GM15510 (cell line): ENCODE data around the gene PCCA.

ENCODE experiments used
- POLR2A ChIP-seq: IDR thresholded peaks from 3 replicates; pipeline ENCODE4 v1.6.1; 2011; ENCODE audit warnings: borderline replicate concordance; ENCODE audit not compliant: insufficient read length; ENCODE audit errors: extremely low read depth

PCCA gene

DNA sequence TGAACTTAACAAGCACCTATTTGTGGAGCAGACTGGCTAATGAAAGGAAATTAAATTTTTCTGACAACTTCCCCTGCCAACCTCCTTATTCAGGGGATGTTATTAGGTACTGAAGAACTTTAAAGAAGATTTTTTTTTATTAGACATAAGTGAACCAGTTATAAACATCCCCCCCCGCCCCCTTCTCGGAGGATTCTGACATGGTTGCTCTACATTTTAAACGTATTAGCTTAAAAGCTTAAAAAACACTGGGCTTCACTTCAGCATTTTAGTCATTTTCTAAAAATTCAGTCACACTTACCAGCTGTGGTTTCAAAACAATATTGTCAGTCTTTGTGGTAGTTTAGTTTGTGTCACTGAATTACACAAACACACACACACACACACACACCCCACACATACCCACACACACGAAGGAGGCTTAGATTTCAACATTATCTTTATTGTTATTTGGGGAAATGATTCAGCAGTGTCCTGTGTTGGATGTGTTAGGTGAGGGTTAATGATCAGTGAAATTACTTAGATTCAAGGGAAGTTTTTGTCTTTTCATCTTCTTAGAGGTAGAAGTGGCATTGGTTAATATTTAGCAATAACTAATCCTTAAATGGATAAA lies 145.7 kb downstream of the PCCA start:
- no peak for TF ChIP-seq POLR2A

DNA sequence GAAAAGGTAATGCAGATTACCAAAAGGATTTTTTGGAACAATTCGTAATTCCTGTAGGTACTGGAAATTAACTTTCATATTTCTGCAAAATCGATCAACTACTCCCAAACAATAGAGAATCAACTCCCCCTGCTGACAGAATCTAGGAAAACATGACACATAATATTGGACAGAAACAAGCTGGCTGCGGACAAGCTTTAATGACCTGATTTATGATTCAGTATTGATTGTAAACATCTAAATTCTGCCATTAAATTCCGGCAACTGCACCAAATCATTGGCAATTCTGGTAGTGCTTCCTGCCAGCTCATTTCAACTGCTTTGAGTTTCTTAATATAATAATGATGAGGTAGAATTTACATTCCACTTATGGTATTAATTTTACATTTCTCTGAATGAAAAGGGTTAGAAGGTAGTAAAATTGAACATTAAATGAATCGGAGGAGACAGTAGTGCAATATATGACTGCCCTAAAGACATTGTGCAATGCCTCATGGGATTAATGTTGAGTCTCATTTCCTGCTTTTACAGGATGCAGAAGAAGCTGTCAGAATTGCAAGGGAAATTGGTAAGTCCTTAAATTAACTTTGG lies 146.5 kb downstream of the PCCA start:
- no peak for TF ChIP-seq POLR2A

DNA sequence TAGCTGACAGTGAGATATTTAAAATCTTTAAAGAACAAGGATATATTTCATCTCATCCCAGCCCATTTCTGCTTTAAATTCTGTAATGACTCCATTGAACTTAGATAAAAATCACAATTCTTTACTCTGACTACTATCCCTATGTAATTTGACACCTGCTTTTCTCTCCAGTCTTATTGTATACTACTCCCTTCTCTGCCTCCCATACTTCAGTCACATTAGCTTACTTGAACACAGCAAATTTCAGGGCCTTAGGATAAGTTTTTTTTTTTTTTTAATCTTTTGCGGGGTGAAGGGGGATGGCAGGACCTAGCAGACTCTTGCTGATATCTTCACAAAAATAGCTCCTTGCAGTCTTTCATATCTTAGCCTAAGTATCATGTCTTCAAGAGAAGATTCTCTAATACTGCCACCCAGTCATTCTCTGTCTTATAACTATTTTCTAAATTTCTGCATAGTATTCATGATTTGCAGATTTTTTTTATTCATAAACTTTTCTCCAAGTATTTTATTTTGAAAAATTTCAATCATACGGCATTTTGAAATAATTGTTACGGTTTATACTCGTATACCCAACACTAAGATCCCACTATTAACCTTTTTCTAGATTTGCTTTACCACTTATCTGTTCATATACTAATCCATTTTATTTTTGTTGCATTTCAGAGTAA lies 151.4 kb downstream of the PCCA start:
- no peak for TF ChIP-seq POLR2A

DNA sequence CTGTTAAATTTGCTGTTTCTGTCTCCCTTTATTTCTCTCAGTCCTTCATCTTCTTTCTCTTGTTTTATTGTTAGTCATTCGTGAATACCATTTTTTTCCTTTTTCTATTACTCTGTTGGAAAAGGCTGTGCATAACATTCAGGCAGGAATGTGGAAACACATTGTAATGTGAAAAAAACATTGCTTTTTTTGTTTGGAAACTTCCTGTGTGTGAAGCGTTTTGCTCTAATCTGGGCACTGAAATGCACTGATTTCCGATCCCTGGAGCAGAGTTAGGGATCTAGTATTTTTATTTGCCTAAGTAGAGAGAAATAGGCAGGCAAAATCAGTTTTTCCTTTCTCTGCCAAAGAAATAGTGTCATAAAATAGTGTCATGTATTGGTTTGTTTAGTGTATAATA lies 155.5 kb downstream of the PCCA start:
- no peak for TF ChIP-seq POLR2A

DNA sequence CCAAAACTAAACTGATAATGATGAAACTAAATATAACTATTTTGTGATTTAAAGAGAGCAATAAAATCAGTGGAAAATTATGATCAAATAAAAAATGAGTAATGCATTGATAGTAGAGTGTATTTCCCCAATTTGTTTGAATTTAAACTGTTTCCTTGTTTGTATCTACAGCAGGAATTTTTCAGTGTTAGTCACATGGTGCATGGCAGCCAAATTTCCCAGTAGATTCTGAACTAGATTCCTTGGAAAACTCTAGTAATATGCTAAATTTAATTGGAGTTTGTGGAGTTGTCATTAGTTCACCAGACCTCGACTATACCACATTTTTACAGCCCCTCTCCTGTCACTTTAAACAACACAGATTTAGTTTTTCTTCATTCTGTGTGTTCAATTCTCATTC lies 156.2 kb downstream of the PCCA start:
- TF ChIP-seq POLR2A = no peak

DNA sequence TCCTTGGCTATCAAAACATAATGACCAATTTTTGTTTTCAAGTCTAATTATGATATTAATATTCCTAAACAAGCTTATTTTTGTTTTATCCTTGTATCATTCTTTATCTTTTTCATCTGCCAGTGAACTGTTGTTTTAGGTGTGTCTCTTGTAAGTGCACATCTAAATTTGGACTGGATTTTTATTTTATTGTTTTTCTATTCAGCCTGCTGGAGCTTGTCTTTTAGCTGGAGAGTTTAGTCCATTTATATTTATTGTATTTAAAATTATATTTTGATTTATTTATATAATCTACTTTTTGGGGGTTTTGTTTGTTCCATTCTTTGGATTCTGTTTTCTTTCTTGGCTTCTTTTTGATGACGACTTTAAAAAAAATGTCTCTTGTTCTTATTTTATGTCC lies 159.0 kb downstream of the PCCA start:
- no peak for TF ChIP-seq POLR2A

DNA sequence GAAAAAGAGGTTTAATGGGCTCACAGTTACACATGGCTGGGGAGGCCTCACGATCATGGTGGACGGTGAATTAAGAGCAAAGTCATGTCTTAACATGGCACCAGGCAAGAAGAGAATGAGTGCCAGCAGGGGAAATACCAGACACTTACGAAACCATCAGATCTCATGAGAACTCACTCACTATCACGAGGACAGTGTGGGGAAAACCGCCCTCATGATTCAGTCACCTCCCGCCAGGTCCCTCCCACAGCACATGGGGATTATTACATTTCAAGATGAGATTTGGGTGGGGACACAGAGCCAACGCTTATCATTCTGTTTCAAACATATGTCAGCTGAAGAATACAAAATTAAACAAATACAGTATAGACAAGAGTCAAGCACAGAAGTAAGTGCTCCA lies 165.1 kb downstream of the PCCA start:
- TF ChIP-seq POLR2A = no peak

DNA sequence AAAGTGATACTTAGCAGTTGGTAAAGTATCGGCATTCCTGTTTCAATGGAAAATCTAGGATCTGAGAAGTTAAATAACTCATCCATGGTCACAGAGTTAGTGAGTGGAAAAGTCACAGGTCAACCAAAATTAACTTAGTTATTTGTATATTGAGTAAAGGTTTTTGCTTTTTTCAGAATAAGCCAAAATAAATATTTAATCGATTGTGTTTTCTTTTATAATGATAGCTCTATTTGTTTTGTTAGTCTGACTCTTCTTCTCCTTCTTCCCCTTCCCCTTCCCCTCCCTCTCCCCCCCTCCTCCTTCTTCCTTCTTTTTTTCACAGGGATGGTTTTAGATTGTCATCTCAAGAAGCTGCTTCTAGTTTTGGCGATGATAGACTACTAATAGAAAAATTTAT lies 173.5 kb downstream of the PCCA start:
- TF ChIP-seq POLR2A = no peak

DNA sequence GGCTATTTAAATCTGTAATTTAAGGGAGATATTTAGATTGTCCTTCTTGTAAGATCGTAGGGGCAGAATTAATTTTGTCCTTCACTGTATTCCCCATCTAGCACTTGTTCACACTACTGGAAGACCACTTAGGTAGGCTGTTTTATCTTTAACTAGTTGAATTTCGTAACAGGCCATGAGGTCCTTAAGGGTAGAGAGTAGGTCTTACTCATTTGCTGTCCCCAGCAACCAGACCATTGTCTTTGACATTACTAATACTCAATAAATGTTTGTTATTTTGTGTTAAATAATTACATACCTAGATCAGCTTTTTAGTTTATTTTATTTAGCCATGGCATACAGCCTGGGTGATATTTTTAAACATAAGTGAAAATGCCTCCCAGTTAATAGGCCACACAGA lies 177.1 kb downstream of the PCCA start:
- TF ChIP-seq POLR2A = no peak

DNA sequence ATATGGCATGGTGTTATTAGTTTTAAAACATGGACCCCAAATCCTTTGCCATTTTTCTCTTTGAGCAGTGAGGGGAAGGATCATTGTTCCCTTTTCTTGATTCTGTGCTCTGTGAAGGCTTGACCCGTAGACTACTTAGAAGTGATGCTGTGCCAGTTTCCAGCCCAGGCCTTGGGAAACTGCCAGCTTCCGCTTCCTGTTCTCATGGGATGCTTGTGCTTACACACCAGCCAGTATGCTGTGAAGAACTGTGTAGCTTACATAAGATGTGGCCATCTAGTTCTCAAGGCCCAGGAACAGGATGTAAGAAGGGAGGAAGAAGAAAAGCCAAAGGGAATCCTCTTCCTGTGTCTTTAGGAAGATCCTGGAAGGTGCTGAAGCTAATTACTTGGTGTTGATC lies 180.9 kb downstream of the PCCA start:
- TF ChIP-seq POLR2A = no peak

DNA sequence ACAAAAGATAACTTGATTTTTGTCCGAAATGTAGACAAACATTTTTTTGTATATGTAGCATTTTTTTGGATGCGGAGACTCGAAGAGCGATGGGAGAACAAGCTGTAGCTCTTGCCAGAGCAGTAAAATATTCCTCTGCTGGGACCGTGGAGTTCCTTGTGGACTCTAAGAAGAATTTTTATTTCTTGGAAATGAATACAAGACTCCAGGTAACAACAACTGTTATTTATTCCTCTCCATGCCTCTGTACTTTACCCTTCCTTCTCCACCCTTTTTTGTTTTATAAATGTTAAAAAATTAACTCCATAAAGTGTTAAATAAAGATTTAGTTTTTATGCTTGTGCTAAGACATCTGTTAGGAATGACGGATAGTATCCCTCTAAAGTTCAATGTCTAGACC lies 184.2 kb downstream of the PCCA start:
- TF ChIP-seq POLR2A = no peak

DNA sequence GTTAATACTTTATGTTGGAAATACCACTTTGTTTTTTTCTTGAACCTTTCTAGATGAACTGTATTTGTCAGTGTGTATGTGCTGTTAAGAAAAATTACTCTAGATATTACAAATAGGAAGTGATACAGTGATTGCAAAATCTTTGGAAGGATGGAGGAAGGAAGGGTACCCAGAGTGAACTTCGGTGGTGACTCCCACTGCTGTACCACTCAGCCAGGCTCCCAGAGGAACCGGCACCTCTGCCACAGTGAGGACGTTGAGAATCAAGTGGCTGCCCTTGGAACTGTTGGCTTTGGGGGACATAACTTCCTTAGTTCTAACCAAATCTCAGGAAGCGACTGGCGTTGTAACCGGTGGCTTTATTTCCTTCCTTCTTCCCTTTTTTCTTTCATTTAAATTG lies 184.7 kb downstream of the PCCA start:
- TF ChIP-seq POLR2A = no peak

DNA sequence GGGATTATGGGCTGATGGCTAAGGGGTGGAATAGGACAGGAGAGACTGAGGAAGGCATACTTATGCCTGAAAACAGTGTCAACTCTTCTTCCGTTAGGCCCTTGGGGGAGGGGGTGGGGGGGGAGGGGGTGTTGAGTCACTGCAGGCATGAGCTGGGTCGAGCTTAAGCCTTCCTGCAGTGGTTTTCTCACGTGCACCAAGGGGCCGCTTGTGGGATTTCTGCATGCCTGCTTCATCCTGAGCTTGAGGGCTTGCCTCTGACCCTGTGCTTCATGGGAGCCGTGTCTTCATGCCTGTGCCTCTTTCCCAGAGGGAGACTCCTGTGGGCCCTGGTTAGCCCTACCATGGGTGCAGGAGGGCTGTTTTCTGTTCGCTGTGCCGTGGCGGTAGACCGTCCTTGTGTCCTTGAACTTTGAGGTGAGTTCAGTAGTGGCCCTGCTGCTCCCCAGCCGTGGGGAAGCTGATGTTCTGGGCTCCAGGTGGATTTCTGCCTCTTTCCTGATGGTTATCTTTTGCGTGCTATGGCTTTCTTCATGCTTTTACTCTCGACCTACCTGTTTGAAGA lies 186.1 kb downstream of the PCCA start:
- TF ChIP-seq POLR2A = no peak

DNA sequence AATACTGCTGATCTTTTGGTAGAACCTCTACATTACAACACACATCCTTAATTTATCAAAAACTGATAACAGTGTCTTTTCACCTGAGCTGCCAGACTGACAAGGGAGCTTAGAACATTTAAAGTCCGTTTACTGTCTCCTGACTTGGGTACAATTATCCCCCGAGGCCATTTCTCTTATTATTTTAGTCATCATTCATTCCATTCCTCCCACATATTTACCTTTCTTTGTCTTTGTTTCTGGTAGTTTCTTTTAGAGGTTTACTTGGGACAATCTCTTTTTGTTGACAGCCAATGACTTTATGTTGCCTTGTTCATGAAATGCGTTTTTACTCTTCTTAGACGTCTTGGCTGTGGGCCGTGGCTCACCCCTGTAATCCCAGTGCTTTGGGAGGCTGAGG lies 186.9 kb downstream of the PCCA start:
- no peak for TF ChIP-seq POLR2A

DNA sequence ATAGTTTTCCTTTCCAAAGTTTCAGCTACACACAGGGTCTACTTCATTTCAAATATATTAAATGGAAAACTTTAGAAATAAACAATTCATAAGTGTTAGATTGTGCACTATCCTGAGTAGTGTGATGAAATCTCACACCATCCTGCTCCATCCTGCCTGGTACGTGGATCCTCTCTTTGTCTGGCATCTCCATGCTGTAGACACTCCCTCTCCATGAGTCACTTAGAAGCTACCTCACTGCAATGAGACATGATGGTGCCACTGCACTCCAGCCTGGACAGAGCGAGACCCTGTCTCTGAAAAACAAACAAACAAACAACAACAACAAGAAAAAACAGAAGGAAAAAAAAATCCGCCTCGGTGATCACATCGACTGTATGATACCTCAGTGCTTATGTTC lies 191.8 kb downstream of the PCCA start:
- no peak for TF ChIP-seq POLR2A

DNA sequence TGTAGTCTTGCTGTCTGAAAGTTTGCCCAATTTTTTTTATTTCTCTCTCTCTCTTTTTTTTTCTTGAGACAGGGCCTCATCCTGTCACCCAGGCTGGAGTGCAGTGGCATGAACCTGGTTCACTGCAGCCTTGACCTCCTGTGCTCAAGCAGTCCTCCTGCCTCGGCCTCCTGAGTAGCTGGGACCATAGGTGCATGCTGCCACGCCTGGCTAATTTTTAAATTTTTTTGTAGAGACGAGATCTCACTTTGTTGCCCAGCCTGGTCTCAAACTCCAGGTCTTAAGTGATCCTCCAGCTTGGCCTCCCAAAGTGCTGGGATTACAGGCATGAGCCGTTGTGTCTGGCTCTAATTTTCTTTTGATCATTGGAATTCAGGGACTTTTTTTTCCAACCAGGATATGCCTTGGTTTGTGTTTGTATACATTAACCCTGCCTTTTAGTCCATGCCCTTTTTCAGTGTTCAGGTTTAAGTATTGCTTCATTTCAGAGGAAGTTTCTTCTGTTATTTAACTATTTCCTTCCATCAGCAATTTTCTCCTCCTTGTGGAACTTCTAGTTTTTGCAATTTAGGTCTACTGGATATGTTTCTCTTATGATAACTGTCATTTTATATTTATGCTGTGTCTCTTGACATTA lies 201.4 kb downstream of the PCCA start:
- no peak for TF ChIP-seq POLR2A

DNA sequence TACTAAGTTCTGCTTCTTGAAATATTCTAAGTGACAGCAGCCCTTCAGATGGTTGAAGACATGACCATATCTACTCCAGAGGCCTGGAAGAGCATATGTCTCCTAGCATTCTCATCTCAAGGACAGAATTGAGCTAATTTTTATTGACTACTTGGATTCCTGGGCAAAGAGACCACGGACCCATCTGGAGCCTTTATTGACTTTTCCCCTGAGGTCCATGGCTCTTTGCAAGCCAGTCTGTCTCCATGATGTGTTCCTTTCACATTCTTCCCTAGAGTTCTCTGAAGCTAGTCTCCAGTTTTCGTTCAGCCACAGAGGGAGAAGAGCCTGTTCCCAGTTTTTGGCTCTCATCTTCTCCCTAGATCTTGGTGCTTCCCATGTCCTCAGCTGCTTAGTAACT lies 202.7 kb downstream of the PCCA start:
- no peak for TF ChIP-seq POLR2A

DNA sequence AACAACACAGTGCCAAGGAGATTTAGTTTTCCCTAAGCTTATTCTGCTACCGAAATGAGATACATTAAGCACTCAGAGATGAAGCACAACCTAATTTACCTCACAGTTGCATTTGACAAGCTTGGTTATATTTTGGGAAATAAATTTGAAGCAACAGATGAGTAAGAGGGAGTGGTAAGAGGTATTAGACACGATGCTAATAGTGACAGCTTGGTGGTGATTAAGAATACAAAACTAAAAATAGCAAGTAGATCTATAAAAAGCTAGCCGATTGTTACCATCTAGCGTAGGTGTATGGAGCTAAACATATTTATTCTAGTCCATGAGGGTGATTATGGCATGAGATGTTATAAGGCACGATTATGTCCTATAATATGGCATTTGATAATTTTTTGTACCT lies 208.5 kb downstream of the PCCA start:
- no peak for TF ChIP-seq POLR2A
